COLO668 (cell line): ENCODE results near the gene CCDC178.
"Not testable (repeated sequence)": the region's sequence is repeated elsewhere in the genome, so short reads cannot be mapped to it uniquely, and the experiment has no call there.

Experiments
- DNase-seq: peaks from one replicate; lab custom pipeline; 2025; ENCODE audit not compliant: unreplicated experiment; lab: John Stamatoyannopoulos, UW

CCDC178 gene

DNA sequence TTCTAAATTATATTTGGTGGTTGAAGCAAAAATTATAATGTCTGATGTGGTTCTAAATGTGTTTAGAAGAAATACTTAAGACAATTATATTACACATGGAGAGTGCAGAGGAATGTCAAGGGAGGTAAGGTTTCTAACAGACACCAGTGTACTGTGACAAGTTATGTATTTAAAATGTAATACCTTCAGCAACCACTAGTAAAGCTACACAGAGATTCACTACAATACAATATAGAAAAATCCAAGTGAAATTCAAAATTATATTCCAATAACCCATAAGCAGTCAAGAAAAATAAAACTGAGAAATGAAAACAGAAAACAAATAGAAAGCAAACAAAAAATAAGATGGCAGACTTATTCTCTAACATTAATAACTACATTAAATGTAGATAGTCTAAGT is 418.2 kb downstream of the CCDC178 start:
- no peak for DNase-seq

DNA sequence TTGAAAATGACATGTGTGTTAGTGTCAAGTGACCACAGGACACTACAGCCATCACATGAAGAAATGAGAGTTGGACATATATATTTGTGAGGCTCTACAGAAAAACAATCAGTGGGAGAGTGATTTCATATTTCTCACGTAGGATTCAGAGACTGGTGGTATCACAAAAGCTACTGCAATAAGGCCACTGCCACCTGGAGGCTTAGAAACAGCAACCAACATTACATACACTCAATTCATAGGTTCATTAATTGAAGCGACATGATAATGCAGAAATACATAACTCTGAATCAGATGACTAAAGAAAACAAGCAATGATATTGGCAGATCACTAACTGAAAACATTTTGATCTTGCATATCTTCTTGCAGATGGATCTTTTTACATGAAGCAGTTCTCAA is 419.6 kb downstream of the CCDC178 start:
- no peak for DNase-seq

DNA sequence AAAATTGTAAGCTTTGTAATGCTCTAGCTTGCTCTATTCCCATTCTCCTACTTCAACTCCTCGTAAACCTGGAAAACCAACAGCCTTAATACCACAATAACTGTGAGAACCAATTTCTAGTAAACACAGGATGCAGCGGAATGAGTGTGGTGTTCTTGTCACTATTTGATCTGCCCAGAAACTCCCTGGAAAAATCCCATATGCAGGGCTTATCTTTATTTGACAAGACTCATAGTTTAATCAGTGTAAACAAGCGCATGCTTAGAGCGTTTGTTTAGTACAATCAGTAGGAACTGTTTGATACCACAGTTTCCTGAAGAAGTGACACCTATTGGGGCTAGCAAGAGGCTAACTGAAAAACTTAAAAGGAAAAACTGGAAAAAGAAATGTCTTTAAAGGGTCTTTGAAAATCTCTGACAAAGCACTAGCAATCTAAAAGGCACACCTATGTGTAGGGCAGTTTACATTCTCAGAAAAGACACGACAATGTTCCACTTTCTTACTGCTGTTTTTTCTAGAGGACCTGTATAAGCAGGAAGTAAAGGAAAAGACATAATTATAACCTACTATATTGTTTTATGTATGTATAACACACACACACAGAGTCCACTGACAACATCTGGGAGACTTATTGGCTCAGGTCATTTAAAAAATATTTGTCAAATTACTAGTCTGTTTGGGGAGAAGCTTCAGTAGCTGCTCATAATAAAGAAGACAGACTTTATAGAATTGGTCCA is 426.3 kb downstream of the CCDC178 start:
- no peak for DNase-seq

- DNase-seq, result no peak
These were observed 430.4 kb downstream of the CCDC178 start for GRCh38 chr18:33010149-33010548.

GRCh38 chr18:32998921-32999320 is 441.6 kb downstream of the CCDC178 start:
- no peak for DNase-seq

GRCh38 chr18:32998285-32998684 is 442.2 kb downstream of the CCDC178 start:
- no peak for DNase-seq

GRCh38 chr18:32983721-32984120 is 456.8 kb downstream of the CCDC178 start:
- DNase-seq, result no peak

DNA sequence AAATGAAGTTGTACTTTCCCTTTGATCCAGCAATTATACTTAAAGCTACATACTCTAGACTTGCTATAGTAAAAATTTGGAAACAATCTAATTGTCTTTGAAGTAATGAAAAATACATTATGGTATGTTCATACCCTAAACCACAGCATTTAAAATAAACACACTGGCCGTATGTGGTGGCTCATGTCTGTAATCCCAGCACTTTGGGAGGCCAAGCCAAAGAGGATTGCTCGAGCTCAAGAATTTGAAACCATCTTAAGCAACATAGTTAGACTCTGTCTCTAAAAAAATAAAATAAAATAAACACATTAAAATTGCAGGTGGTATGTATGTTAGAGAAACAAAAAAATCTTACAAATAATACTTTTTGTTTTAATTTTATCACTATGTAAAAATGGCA is 459.6 kb downstream of the CCDC178 start:
- no peak for DNase-seq

DNA sequence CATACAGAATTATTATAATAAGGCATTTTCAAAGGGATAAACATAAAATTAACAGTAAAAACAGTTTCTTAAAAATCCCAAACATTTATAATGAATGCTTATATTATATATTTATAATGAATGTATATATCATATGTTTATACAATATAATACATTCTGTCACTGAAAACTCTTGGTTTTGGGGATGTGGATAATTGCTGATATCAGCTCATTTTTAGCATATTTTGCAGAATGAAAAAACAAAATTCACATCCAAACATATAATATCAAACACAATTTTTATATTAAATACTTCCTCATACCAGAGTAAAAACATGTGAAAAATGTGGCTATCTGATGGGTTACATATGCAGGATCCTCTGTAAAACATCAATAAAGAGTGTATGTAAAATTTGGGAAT is 465.0 kb downstream of the CCDC178 start:
- no peak for DNase-seq

- no peak for DNase-seq
These were observed 465.4 kb downstream of the CCDC178 start for GRCh38 chr18:32975163-32975436.

GRCh38 chr18:32974421-32975162 is 465.9 kb downstream of the CCDC178 start:
- DNase-seq, result no peak

DNA sequence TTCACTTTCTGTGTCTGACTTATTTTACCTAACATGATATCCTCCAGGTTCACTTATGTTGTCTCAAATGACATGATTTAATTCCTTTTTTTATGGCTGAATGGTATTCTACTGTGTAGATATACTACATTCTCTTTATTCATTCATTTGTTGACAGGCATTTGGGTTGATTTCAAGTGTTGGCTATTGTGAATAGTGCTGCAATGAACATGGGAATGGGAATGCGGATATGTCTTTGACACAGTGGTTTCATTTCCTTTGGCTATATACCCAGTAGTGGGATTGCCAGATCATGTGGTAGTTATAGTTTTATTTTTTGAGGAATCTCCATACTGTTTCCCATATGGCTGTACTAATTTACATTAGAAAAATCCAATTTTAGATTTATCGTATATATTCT is 472.3 kb downstream of the CCDC178 start:
- no peak for DNase-seq

GRCh38 chr18:32966141-32966540 is 474.4 kb downstream of the CCDC178 start:
- DNase-seq, result no peak

- no peak for DNase-seq
These were observed 479.0 kb downstream of the CCDC178 start for GRCh38 chr18:32961538-32961937.

- no peak for DNase-seq
These were observed 481.8 kb downstream of the CCDC178 start for GRCh38 chr18:32958746-32959145.

DNA sequence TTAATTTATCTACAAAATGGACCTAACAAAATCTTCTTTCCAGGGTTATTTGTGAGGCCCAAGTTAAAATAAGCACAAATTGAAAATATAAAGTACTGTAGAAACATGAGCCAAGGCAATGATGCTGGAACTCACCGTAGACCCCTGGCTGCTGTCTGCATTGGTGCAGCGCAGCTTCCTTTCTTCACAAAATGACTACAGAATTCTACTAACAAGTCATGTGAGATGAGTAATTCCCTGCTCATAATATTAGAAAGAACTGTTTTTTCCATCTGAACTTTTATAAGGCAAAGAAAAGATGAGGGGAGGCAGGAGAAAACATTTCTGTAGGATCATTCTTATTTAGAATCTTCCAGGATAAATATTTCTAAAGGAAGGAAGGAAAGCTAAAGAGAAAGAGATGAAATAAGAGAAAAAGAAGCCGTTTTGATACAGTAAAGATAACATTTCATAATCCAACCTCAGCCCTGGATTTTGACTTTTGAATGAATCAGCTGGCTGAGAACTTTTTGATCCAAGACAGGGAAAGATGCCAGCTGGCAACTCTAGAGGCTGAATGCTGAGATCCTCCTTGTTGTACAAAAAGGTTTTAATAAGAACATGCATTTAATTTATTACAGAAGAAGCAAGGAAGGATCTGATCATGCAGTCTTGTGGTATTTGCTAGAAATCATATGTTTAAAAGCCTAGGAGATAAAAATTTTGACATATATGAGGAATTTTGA is 483.8 kb downstream of the CCDC178 start:
- no peak for DNase-seq

GRCh38 chr18:32952318-32952717 is 488.2 kb downstream of the CCDC178 start:
- not testable (repeated sequence) for DNase-seq

DNA sequence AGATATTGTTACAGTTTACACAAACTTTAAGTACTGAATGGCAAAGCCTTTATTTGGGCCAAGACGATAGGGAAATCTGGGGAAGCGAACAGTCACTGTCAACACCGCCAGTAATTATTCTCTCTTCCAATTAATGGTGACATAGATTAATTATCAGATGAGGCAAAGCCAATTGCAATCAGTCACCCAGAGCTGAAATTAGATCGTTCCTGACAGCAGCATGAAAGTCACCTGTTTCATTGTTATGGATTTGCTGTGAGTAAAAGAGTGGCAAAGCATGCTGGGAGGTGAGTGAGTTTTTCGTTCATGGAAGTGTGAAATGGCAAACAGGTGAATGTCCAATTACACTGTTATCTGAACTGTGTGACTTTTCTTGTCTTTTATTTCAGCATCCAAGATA is 502.9 kb downstream of the CCDC178 start:
- no peak for DNase-seq

- DNase-seq, result no peak
These were observed 503.5 kb downstream of the CCDC178 start for GRCh38 chr18:32937066-32937465.

GRCh38 chr18:32934201-32934600 is 506.3 kb downstream of the CCDC178 start:
- no peak for DNase-seq

- DNase-seq, result no peak
These were observed 509.7 kb downstream of the CCDC178 start for GRCh38 chr18:32930695-32931301.

- no peak for DNase-seq
These were observed 511.3 kb downstream of the CCDC178 start for GRCh38 chr18:32929213-32929612.
